SK-N-SH (cell line): ENCODE results near the gene PRG2. TPM values are rescaled to one million over a fixed set of nuclear protein-coding genes. Genes with fewer than 3 reads are reported as not detected.

ENCODE experiments used
- CTCF ChIA-PET: fragments of 300-600, 350-600 bp; formaldehyde crosslinking; extraction: SDS; loops from one replicate; lab custom pipeline; 2021; lab: Yijun Ruan, JAX
- POLR2A ChIA-PET: fragments of 350-600 bp; sonication (Branson Sonifier 250); formaldehyde crosslinking; extraction: SDS; loops from one replicate; lab custom pipeline; 2020; ENCODE audit warnings: antibody characterized with exemption, inconsistent platforms; lab: Yijun Ruan, JAX
- DNase-seq: peaks from one replicate; pipeline ENCODE4 v3.0.0; 2012
- H2AFZ ChIP-seq: fragments of 200-600 bp; sonication (generic); 2 replicates; pipeline ENCODE4 v1.8.1; 2016; ENCODE audit warnings: antibody characterized with exemption, mild to moderate bottlenecking, low read depth
- H3F3A ChIP-seq: fragments of 200-600 bp; sonication (generic); replicated peaks from 2 replicates; pipeline ENCODE3; 2016; ENCODE audit warnings: antibody characterized with exemption, mild to moderate bottlenecking; ENCODE audit not compliant: insufficient read depth
- H3K27ac ChIP-seq, 2 experiments: fragments of 200-500 bp in 1 of 2; fragments of 200-600 bp in 1 of 2; sonication (Bioruptor generic) in 1 of 2; sonication (generic), shearing (Covaris generic) in 1 of 2; 2 replicates each; pipeline versions ENCODE4 v1.5.1 to v1.6.1; 2014 to 2016; ENCODE audit warnings: low read depth in 2 of 2, inconsistent platforms in 1 of 2, low read length in 1 of 2, mild to moderate bottlenecking in 1 of 2, mixed read lengths in 1 of 2
- H3K27me3 ChIP-seq: fragments of 200-600 bp; sonication (generic), shearing (Covaris generic); 2 replicates; pipeline ENCODE4 v1.6.1; 2016; ENCODE audit warnings: mixed run types; ENCODE audit not compliant: insufficient read depth
- H3K36me3 ChIP-seq, 2 experiments: fragments of 200-500 bp in 1 of 2; fragments of 200-600 bp in 1 of 2; sonication (Bioruptor generic) in 1 of 2; sonication (generic) in 1 of 2; replicated peaks in 1 of 2; 2 replicates each; pipeline versions ENCODE3 to v1.5.1; 2014 to 2016; ENCODE audit warnings: low read length in 1 of 2, mild to moderate bottlenecking in 1 of 2; ENCODE audit not compliant: insufficient read depth in 2 of 2, control insufficient read depth in 1 of 2
- H3K4me1 ChIP-seq, 2 experiments: fragments of 200-500 bp in 1 of 2; fragments of 200-600 bp in 1 of 2; sonication (Bioruptor generic) in 1 of 2; sonication (generic), shearing (Covaris generic) in 1 of 2; 2 replicates each; pipeline versions ENCODE4 v1.5.1 to v1.6.1; 2014 to 2016; ENCODE audit warnings: low read depth in 1 of 2, low read length in 1 of 2, mixed run types in 1 of 2; ENCODE audit not compliant: insufficient read depth in 2 of 2, control insufficient read depth in 1 of 2
- H3K4me2 ChIP-seq: fragments of 200-600 bp; sonication (generic), shearing (Covaris generic); 2 replicates; pipeline ENCODE4 v1.6.1; 2017; ENCODE audit warnings: mixed run types
- H3K4me3 ChIP-seq, 2 experiments: fragments of 200-500 bp in 1 of 2; fragments of 200-600 bp in 1 of 2; sonication (Bioruptor generic) in 1 of 2; sonication (generic), shearing (Covaris generic) in 1 of 2; 2 replicates each; pipeline versions ENCODE4 v1.5.1 to v1.8.1; 2014 to 2016; ENCODE audit warnings: low read depth in 2 of 2, inconsistent platforms in 1 of 2, low read length in 1 of 2, mild to moderate bottlenecking in 1 of 2, mixed read lengths in 1 of 2, moderate library complexity in 1 of 2
- H3K79me2 ChIP-seq: fragments of 200-600 bp; sonication (generic); 2 replicates; pipeline ENCODE4 v1.8.1; 2017; ENCODE audit warnings: mild to moderate bottlenecking; ENCODE audit not compliant: insufficient read depth
- H3K9ac ChIP-seq: fragments of 200-600 bp; sonication (generic); 2 replicates; pipeline ENCODE4 v1.6.1; 2017; ENCODE audit warnings: mixed run types
- H3K9me2 ChIP-seq: fragments of 200-600 bp; sonication (generic); 2 replicates; pipeline ENCODE4 v1.6.1; 2017; ENCODE audit warnings: mixed run types
- H3K9me3 ChIP-seq: fragments of 200-600 bp; sonication (generic); 2 replicates; pipeline ENCODE4 v1.6.1; 2017; ENCODE audit warnings: mixed run types, mild to moderate bottlenecking, moderate library complexity
- H4K20me1 ChIP-seq: fragments of 200-600 bp; sonication (generic); 2 replicates; pipeline ENCODE4 v1.6.1; 2017; ENCODE audit warnings: mild to moderate bottlenecking, mixed run types; ENCODE audit not compliant: insufficient read depth
- ELF1 ChIP-seq: IDR thresholded peaks from 2 replicates; pipeline ENCODE4 v1.4.0; 2012
- EP300 ChIP-seq, 2 experiments: IDR thresholded peaks; 2 replicates each; pipeline versions ENCODE4 v1.4.0 to v1.6.1; 2012; ENCODE audit warnings: borderline replicate concordance in 1 of 2, low read depth in 1 of 2, low read length in 1 of 2
- EZH2phosphoT487 ChIP-seq: fragments of 200-600 bp; sonication (generic); IDR thresholded peaks from 2 replicates; pipeline ENCODE4 v1.6.1; 2017; ENCODE audit warnings: low read depth, mixed run types, mild to moderate bottlenecking, antibody characterized with exemption, moderate library complexity, borderline replicate concordance
- FOXM1 ChIP-seq: IDR thresholded peaks from 2 replicates; pipeline ENCODE4 v1.4.0; 2012; ENCODE audit warnings: low read depth, mild to moderate bottlenecking
- GABPA ChIP-seq: IDR thresholded peaks from 2 replicates; pipeline ENCODE4 v1.4.0; 2012; ENCODE audit warnings: low read depth, mild to moderate bottlenecking
- MEF2A ChIP-seq: IDR thresholded peaks from 2 replicates; pipeline ENCODE4 v1.4.0; 2012; ENCODE audit warnings: low read depth, borderline replicate concordance
- NRF1 ChIP-seq: IDR thresholded peaks from 2 replicates; pipeline ENCODE4 v1.6.1; 2012; ENCODE audit warnings: low read depth, mild to moderate bottlenecking, low read length
- POLR2AphosphoS5 ChIP-seq: IDR thresholded peaks from 2 replicates; pipeline ENCODE4 v1.6.1; 2012; ENCODE audit warnings: low read depth, low read length
- RCOR1 ChIP-seq: fragments of 150-350 bp; IDR thresholded peaks from 2 replicates; pipeline ENCODE4 v1.6.1; 2017; ENCODE audit warnings: antibody characterized with exemption, low read length
- RFX5 ChIP-seq: IDR thresholded peaks from 2 replicates; pipeline ENCODE4 v1.6.1; 2012; ENCODE audit warnings: mild to moderate bottlenecking, improper control_type of control experiment, low read length
- TAF1 ChIP-seq: IDR thresholded peaks from 2 replicates; pipeline ENCODE4 v1.6.1; 2012; ENCODE audit warnings: low read depth, mild to moderate bottlenecking, low read length, moderate library complexity, borderline replicate concordance
- TEAD4 ChIP-seq: IDR thresholded peaks from 2 replicates; pipeline ENCODE4 v1.4.0; 2012; ENCODE audit warnings: mild to moderate bottlenecking, borderline replicate concordance; ENCODE audit not compliant: insufficient read depth
- WGBS: methylation state at CpG from one replicate; pipeline ENCODE4 v1.1.6; 2017; ENCODE audit warnings: low lambda C conversion rate; 5-methylcytosine and 5-hydroxymethylcytosine counted together
- polyA plus RNA-seq, 3 experiments: library from polyadenylated mRNA; depleted of rRNA; stranded (reverse); fragments of >200 nt; gene quantifications; 2 replicates each; pipeline ENCODE4 v1.2.3, GENCODE V29; 2012
- TF ChIP-seq, protein P1 (sequence below): IDR thresholded peaks from 2 replicates; pipeline ENCODE4; 2012
- TF ChIP-seq, protein P2 (sequence below): IDR thresholded peaks from 2 replicates; pipeline ENCODE4 v1.4.0; 2012; ENCODE audit warnings: low read depth, borderline replicate concordance
- TF ChIP-seq, protein P3 (sequence below): fragments of 150-350 bp; IDR thresholded peaks from 2 replicates; pipeline ENCODE4 v1.6.1; 2017; ENCODE audit warnings: antibody characterized with exemption, low read length, low read depth, borderline replicate concordance
- TF ChIP-seq, protein P4 (sequence below): fragments of 150-350 bp; IDR thresholded peaks from 2 replicates; pipeline ENCODE4 v1.6.1; 2016; ENCODE audit warnings: mild to moderate bottlenecking, low read depth, low read length
- TF ChIP-seq, protein P5 (sequence below): fragments of 200-600 bp; sonication (generic); IDR thresholded peaks from 2 replicates; pipeline ENCODE4 v1.6.1; 2017; ENCODE audit warnings: antibody characterized with exemption, mild to moderate bottlenecking, moderate library complexity

The PRG2 gene
- polyA plus RNA-seq, 1 of the 3 experiments (the other 2 are of a cell fraction): not detected

DNA sequence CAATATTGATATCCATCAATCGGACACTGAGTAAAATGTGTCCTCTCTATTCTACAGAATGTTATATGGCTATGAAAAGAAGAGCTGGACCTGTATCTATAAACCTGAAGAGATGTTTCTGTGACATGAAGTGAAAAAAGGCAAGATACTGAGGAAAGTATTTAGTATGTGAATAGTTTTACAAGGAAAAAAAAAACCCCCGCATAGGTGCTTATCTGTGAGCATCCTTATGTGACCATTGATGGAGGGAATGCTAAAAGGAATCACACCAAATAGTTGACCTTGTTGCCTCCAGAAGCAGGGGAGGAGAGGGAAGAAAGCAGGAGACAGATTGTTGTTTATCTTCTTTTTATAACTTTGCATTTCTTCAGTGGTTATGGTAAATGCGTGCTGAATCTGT is 661 bp upstream of the PRG2 start:
- TF ChIP-seq, protein P1, sequence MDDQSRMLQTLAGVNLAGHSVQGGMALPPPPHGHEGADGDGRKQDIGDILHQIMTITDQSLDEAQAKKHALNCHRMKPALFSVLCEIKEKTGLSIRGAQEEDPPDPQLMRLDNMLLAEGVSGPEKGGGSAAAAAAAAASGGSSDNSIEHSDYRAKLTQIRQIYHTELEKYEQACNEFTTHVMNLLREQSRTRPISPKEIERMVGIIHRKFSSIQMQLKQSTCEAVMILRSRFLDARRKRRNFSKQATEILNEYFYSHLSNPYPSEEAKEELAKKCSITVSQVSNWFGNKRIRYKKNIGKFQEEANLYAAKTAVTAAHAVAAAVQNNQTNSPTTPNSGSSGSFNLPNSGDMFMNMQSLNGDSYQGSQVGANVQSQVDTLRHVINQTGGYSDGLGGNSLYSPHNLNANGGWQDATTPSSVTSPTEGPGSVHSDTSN: no peak
- no peak for TF ChIP-seq EP300 (IDR thresholded peaks at IDR 0.05; ENCODE audit: borderline replicate concordance in 1 of 2, low read depth in 1 of 2, low read length in 1 of 2)
- TF ChIP-seq GABPA: no peak
- no peak for TF ChIP-seq POLR2AphosphoS5
- TF ChIP-seq, protein P2, sequence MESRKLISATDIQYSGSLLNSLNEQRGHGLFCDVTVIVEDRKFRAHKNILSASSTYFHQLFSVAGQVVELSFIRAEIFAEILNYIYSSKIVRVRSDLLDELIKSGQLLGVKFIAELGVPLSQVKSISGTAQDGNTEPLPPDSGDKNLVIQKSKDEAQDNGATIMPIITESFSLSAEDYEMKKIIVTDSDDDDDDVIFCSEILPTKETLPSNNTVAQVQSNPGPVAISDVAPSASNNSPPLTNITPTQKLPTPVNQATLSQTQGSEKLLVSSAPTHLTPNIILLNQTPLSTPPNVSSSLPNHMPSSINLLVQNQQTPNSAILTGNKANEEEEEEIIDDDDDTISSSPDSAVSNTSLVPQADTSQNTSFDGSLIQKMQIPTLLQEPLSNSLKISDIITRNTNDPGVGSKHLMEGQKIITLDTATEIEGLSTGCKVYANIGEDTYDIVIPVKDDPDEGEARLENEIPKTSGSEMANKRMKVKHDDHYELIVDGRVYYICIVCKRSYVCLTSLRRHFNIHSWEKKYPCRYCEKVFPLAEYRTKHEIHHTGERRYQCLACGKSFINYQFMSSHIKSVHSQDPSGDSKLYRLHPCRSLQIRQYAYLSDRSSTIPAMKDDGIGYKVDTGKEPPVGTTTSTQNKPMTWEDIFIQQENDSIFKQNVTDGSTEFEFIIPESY: no peak
- TF ChIP-seq RFX5: no peak
- TF ChIP-seq, protein P3, sequence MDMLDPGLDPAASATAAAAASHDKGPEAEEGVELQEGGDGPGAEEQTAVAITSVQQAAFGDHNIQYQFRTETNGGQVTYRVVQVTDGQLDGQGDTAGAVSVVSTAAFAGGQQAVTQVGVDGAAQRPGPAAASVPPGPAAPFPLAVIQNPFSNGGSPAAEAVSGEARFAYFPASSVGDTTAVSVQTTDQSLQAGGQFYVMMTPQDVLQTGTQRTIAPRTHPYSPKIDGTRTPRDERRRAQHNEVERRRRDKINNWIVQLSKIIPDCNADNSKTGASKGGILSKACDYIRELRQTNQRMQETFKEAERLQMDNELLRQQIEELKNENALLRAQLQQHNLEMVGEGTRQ: no peak
- TF ChIP-seq ELF1: no peak
- TF ChIP-seq, protein P4, sequence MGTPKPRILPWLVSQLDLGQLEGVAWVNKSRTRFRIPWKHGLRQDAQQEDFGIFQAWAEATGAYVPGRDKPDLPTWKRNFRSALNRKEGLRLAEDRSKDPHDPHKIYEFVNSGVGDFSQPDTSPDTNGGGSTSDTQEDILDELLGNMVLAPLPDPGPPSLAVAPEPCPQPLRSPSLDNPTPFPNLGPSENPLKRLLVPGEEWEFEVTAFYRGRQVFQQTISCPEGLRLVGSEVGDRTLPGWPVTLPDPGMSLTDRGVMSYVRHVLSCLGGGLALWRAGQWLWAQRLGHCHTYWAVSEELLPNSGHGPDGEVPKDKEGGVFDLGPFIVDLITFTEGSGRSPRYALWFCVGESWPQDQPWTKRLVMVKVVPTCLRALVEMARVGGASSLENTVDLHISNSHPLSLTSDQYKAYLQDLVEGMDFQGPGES: no peak
- no peak for TF ChIP-seq EZH2phosphoT487
- TF ChIP-seq, protein P5, sequence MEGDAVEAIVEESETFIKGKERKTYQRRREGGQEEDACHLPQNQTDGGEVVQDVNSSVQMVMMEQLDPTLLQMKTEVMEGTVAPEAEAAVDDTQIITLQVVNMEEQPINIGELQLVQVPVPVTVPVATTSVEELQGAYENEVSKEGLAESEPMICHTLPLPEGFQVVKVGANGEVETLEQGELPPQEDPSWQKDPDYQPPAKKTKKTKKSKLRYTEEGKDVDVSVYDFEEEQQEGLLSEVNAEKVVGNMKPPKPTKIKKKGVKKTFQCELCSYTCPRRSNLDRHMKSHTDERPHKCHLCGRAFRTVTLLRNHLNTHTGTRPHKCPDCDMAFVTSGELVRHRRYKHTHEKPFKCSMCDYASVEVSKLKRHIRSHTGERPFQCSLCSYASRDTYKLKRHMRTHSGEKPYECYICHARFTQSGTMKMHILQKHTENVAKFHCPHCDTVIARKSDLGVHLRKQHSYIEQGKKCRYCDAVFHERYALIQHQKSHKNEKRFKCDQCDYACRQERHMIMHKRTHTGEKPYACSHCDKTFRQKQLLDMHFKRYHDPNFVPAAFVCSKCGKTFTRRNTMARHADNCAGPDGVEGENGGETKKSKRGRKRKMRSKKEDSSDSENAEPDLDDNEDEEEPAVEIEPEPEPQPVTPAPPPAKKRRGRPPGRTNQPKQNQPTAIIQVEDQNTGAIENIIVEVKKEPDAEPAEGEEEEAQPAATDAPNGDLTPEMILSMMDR: no peak
- no peak for TF ChIP-seq MEF2A
- TF ChIP-seq TAF1: no peak
- no peak for TF ChIP-seq NRF1
- no peak for TF ChIP-seq TEAD4
- TF ChIP-seq RCOR1: no peak
- TF ChIP-seq FOXM1: no peak
- Histone ChIP-seq H3F3A (no peaks in the 10 kb centered on the region), H4K20me1 (no peaks in the 10 kb centered on the region), H3K79me2 (no peaks in the 10 kb centered on the region), H3K9ac (no peak overlapping the region), H3K36me3 (no peaks in the 10 kb centered on the region), H3K4me3 (no peak overlapping the region), H3K27me3 (peaks cover 8% of the 10 kb centered on the region; the same call in 1 of the 2 replicates), H3K4me1 (no peaks in the 10 kb centered on the region; a peak in 1 of 4 replicates), H3K9me3 (no peaks in the 10 kb centered on the region), H3K4me2 (no peak overlapping the region), H3K9me2 (no peaks in the 10 kb centered on the region), H3K27ac (no peak overlapping the region), H2AFZ (no peak overlapping the region)
- WGBS: 52% methylated on average over 3 of the region's 3 CpGs
- no peak for DNase-seq
- ChIA-PET CTCF (interaction anchor here (1.2 kb wide), 1 partner anchor 67 kb away, joined by 5 read pairs; no protein-coding TSS in a partner anchor), POLR2A (no interaction called here)
